ENCODE data around the gene TPGS1. TPM values are rescaled to one million over a fixed set of nuclear protein-coding genes. Genes with fewer than 3 reads are reported as not detected.
A peak's percentile ranks its signal among the peaks of the same experiment; 100 is the strongest.
"Not testable (repeated sequence)": the region's sequence is repeated elsewhere in the genome, so short reads cannot be mapped to it uniquely, and the experiment has no call there.

The TPGS1 gene
- polyA plus RNA-seq, 1 donor: 10.1 TPM

DNA sequence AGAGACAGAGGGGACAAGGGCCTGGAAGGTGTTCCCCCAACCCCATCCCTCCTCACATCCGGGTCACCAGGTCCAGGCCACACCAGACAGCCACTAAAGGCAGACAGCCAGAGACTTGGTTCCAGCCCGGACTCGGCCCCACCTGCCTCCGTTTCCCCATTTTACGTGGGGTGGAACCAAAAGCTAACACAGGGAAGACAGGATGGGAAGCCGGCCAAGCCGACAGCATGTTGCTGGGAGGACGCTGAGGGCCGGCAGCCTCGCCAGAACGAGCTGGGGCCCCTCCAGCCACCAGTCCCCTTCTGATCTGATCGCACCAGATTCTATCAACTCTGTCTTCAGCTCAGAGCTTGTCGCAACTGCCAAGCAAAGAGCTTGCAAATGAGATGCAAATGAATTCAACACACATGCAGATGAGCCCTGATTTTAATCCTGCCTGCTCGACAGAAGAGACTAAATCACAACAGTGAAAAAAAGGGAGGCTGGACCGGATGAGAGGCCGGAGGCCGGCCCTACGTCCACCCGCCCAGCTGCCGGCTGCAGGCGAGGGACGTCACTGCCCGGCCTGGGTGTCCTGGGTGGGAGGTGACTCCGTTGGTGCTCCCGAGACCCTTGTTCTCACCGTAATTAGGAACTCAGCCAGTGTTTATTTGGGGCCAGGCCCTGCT is 28.9 kb upstream of the TPGS1 start:
- no peak for DNase-seq

DNA sequence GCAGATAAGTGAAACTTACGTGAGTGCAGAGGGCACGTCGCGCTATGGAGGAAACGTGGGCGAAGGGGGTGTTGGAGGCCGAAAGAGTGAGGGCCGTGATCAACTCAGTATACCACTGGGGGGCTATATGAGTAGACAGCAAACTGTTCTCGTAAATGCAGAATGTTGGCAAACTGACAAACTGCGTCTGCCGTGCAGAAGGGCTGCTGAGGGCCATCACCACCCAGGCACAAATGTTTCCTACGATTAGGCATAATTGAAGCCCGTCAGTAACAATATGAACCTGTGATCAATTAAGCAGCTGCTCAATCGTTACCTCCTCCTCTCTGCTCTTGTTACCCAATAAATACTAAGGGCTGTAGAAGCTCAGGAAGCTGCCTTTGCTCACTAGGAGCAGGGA is 28.3 kb upstream of the TPGS1 start:
- no peak for DNase-seq

DNA sequence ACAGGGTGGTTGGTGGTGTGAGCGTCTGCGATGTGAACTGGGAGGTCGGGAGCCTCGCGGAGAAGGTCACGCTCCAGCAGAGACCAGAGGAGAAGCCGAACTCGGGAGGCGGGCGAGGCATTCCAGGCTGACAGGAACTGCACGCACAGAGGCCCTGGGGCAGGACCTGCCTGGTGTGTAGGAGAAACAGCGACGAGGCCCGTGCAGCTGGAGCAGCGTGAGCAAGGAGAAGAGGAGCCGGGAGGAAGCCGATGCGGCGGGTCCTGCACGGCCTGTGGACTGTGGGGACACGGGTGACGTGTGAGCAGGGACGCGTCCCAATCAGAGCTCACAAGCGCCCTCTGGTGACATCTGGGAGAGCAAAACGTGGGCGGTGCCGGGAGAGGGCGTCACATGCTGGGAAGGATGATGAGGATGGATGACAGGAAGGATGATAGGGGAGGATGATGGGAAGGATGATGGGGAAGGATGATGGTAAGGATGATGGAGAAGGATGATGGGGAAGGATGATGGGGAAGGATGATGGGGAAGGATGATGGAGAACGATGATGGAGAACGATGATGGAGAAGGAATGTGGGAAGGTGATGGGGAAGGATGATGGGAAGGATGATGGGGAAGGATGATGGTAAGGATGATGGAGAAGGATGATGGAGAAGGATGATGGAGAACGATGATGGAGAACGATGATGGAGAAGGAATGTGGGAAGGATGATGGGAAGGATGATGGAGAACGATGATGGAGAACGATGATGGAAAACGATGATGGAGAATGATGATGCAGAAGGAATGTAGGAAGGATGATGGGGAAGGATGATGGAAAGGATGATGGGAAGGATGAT is 27.1 kb upstream of the TPGS1 start:
- DNase-seq: peak; percentile 81

DNA sequence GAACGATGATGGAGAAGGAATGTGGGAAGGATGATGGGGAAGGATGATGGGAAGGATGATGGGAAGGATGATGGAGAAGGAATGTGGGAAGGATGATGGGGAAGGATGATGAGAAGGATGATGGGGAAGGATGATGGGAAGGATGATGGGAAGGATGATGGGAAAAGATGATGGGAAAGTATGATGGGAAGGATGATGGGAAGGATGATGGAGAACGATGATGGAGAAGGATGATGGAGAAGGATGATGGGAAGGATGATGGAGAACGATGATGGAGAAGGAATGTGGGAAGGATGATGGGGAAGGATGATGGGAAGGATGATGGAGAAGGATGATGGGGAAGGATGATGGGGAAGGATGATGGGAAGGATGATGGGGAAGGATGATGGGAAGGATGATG is 26.2 kb upstream of the TPGS1 start:
- not testable (repeated sequence) for DNase-seq

DNA sequence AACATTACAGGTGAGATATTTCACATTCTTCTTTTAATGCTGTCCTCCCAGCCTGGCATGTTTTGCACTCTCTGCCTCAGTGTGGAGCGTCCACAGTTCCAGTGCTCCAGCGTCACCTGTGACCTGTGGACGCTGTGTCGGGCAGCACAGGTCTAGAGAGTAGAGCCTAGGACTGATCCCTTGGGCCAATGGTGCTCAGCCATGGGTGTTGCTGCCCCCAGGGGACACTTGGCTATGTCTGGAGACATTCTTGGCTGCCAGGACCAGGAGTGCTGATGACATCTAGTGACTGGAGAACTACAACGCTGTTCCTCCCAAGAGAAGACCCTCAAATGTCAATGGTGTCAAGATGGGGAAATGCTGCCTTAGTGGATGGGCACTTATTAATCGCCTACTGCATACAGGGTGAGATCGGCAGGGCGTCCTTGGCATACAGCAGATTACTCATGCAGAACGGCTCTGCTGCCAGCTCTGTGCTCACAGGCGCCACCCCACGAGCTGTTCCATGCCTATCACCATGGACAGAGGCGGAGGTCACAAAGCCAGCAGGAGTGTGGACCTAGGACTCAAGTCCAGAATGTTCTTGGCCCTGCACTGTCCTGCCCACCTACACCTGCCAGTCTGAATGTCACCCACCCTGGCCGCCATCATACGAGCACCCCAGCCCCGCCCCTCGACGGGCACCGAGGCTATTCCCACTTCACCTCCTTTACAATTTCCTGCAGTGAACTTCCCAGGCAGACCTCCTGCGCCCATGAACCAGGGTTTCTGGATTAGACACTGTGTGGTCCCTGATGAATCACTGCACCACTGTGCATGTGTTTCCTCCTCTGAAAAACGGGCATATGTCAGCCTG is 24.9 kb upstream of the TPGS1 start:
- no peak for DNase-seq

DNA sequence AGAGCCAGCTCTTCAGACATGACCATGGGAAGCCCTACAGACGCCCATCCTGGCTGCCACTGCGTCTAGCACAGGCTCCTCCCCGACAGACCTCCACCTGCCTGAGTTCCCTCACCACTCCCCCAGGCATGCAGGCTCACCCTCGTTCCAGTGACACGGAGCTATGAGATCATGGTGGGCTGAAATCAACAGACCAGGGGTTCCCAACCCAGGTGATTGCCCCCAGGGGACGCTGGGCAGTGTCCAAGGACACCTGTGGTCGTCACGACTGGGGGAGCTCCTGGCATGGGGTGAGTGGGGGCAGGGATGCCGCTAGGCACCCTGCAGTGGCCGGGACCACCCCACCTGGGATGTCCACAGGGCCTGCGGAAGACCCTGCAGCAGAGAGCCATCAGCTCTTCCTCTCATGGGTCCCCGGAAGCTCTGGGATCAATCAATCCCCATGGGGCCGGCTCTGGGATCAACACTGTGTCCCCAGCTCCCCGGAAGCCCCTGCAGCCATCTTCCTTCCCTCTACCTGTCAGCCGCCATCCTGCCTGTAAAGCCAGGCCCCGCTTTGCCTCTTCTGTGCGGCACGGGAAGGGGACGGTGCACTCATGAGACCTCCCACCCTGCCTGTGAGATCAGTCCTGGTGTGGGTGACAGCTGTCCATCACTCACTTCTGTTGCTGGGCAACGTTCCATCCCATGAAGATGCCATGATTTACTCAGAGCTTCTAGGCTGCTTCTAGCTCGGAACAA is 23.8 kb upstream of the TPGS1 start:
- DNase-seq: no peak

DNA sequence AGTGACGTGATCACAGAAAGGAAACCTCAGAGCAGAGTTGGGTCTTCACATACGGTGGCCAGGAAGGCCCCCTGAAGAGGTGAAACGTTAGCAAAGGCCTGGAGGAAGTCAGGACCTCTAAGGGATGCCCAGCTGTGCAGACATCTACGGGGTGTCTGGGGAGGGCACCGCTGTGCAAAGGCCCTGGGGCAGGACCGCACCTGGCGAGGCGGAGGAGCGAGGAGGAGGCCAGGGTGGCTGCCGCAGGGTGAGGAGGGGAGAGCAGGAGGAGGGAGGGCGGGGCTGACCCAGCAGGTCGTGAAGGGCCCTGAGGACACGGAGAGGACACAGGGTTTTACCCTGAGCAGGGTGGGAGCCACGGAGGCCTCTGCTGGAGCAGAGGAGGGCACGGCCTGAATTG is 22.8 kb upstream of the TPGS1 start:
- DNase-seq: no peak

DNA sequence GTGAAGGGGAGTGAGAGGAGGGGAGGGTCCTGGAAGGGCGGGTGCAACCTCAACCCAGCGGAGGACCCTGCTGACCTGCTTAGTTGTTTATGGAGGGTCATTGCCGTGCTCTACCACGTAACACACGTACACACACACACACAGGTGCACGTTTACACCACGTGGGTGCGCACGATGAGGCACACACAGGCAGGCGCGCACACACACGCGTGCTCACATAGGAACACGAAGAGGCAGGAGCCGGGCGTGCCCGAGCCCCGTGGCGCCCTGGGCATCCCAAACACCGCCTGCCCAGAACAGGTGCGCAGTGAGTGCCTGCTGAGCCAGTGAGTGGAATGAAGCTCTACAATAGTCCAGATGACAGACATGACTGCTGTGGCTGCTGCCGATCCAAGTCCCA is 22.2 kb upstream of the TPGS1 start:
- DNase-seq: no peak

DNA sequence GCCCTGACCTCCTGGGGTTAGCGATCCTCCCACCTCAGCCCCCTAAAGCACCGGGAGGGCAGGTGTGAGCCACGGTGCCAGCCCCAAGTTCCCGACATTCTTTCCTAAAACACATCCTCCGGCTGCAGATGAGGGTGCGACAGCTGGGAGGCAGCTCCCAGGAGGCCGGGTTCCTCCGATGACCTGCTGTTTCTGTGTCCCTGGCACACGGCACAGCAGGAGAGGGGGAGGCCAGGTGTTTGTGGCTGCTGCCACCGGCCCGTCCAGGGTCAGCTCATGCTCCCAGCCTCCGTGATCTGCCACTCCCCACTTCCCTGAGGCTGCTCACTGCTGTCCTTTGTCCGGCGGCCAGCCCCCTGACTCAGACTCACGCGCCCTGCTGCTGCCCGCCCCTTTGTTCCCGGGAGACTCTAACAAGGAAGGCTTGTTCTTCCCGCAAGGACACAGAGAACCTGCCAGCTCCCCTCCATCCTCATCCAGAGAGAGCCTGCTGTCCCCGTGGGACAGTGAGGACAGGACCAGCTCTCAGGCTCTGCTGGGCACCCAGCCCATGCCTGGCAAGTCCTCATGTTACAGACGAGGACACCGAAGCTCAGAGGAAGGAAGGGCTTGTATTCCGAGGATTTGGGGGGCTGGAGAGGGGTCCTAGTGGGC is 21.6 kb upstream of the TPGS1 start:
- DNase-seq: no peak

DNA sequence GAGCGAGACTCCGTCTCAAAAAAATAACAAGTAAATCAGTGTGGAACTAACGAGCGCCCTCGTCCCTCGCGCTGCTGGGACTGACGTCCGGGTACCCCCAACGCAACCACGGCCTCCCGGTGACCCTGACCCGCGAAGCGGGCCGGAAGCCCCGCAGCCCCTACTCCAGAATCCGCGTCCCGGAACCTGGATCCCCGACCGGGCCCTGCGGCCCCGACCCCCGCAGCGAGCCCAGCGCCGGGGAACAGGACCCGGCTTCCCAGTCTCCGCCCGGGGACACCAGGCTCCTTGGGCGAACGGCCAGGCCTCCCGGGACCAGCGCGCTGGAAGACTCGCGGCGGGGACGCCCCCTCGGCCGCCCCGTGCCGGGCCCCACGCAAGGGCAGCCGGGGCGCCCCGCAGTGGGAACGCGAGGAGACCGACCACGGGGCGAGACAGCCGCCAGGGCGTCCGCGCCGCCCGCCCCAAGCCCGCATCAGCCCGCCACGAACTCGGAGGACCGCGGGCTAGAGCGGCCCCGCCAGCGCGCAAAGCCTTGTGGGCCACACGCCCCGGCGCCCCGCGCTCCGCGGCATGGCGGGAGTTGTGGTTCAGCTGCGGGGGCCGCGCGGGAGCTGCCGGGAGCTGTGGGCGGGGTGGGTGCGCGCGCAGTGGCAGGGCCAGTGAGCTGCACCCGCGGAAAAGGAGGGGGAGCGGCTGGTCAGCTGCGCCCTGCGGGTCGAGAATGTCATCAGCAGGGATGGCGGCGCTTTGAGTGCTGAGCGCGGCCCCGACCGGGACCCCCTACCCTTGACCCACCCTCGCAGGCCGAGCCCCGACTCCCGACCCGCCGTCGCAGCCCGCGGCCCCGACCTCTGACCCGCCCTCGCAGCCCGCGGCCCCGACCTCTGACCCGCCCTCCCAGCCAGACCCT is 18.5 kb upstream of the TPGS1 start:
- peak; percentile 98 for DNase-seq

DNA sequence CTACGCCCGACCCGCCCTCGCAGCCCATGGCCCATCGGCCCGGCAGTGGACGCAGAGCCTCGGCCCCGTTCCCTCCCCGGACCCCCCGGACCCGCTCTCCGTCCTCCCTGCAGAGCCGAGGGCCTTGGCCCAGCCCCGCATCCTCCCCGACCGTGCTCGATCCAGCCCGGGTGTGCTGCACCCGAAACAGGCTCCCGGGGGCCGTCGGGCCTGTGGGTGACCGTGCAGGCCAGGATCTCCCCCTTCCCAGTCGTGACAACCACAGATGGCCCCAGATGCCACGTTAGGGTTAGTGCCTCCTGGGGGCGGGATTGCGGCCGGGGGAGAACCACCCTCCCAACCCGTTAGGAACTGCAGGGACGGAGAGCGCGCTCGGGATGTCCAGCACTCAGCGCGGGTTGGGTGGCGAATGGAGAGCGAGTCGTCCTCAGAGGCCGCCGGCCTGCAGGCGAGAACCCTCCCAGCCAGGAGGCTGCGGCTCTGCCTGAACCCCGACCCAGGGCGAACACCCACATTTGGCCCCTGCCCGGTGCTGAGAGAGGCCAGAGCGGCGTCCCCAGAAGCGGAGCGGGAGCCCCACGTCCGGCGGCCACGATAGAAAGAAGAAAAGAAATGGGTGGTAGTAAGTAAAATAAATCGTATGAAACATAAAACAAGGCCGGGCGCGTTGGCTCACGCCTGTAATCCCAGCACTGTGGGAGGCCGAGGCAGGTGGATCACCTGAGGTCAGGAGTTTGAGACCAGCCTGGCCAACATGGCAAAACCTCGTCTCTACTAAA is 17.7 kb upstream of the TPGS1 start:
- no peak for DNase-seq

DNA sequence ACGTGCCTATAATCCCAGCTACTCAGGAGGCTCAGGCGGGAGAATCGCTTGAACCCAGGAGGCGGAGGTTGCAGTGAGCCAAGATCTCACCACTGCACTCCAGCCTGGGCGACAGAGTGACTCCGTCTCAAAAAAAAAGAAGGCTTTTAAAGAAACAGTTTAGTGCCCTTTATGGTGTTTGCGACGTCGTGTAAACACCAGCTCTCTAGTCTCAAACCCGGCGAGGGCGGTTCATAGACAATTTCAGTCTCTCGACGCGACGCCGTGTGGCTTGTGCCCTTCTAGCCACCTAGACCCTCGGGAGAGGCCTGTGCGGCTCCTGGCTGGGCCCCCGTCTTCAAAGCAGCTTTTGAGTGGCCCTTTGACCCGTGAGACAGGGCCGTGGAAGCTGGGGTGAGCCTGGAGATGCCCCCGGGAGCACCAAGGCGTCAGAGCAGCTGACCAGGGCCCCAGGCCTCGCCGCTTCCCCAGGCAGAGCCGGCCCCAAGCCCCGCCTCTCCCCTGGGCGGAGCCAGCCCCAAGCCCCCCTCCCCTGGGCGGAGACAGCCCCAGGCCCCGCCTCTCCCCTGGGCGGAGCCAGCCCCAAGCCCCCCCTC is 16.1 kb upstream of the TPGS1 start:
- DNase-seq: no peak

DNA sequence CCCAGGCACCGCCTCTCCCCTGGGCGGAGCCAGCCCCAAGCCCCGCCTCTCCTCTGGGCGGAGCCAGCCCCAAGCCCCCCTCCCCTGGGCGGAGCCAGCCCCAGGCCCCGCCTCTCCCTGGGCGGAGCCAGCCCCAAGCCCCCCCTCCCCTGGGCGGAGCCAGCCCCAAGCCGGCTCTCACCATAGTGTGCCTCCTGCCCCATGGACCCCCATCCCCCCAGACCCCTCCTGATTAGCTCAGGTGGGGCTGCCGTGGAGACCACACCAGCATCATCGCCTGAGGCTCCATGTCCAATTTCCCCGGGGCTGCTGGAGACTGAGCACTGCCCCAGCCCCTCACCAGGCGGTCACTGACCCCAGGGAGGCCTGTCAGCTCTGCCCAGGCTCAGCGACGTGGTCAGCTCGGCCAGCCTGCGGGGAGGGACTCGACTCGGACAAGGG is 15.2 kb upstream of the TPGS1 start:
- no peak for DNase-seq

DNA sequence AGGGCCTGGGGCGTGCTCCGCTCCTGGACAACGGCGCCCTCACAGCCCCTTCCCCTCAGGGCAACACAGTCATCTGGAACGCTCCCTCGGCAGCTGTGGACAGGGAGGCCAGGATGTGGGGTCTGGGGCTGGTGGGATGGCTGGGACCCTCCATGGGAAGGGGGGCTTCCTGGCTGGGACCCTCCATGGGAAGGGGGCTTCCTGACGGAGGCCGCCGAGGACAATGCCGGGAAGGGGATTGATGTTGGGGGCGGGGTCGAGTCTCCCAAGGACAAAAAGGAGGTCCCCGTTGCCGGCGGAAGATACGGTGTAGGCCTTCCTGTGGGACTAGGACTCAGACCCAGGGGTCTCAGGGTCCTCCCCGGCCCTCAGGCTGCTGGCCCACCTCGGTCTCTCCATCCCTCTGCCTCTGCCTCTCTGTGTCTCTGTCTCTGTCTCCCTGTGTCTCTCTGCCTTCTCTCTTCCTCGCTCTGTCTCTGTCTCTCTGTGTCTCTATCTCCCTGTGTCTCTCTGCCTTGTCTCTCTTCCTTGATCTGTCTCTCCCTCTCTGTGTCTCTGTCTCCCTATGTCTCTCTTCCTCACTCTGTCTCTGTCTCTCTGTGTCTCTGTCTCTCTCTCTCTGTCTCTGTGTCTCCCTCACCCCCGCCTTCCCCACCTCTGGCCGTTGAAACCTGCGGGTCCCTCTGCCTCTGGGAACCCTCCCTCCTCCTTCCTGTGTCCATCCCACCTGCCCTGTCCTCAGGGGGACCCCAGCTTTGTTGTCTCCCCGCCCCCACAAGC is 13.7 kb upstream of the TPGS1 start:
- DNase-seq: no peak

DNA sequence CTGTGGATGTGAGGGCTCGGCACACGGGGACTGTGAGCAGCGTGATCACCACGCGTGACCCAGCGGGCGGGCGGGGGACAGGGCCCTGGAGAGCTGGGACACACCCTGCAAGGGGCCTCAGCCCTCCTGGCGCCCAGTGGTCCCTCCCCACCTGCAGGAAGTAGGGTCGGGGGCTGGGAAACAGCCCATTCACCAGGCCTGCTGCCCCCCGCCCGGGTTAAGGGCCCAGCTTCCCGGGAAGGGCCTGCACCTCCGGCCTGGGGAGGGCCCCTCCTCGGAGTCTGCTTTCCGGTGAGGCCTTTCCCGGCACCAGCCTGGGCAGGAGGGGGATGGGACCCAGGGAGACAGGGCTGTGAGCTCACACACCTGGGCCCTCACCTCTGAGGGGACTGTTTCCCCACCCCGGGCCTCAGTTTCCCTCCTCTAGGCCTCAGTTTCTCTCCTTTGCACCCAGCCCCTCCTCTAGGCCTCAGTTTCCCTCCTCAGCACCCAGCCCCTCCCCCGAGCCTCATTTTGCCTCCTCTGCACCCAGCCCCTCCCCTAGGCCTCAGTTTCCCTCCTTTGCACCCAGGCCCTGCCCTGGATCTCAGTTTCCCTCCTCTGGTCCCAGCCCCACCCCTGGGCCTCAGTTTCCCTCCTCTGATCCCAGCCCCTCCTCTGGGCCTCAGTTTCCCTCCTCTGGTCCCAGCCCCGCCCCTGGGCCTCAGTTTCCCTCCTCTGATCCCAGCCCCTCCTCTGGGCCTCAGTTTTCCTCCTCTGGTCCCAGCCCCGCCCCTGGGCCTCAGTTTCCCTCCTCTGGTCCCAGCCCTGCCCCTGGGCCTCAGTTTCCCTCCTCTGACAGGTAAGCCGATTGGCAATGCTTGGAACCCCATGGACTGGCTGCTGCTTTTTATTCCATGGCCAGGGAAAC is 12.9 kb upstream of the TPGS1 start:
- no peak for DNase-seq

DNA sequence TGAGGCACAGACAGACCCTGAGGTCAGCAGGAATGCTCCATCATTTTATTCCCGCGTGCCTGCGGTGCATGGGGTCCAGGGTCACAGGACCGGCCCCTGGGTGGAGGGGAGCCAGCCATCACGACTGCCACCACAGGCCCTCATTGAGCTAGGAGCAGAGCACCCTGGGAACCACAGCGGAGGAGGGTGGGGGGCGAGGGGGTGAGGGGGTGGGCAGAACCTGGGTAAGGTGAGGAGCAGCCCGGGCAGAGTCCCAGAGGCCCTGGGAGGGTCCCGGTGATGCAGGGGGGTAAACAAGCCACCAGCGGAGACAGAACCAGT is 12.3 kb upstream of the TPGS1 start:
- no peak for DNase-seq

DNA sequence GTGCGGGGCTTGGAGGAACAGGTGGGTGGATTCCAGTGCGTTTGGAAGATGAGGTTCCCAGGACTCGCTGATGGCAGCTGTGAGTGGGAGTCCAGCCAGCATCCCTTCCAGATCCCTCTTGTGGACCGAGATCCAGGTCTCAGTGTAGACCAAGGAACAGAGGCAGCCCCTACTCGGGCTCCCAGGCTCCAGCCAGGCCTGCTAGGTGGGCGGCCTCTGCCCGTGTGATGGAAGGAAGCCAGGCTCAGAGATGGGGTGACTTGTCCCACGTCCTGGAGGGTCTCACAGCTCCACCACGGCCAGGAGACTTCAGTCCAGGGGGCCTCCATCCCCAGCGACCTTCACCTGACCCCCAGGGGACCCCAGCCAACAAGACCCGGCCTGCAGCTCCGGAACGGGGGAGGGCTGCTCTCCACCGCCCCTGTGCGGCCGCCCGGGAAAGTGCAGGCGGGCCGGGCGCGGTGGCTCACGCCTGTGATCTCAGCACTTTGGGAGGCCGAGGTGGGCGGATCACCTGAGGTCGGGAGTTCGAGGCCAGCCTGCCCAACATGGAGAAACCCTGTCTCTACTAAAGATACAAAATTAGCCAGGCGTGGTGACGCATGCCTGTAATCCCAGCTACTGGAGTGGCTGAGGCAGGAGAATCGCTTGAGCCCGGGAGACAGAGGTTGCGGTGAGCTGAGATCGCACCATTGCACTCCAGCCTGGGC is 11.7 kb upstream of the TPGS1 start:
- no peak for DNase-seq

All from hindlimb muscle (tissue), 1 donor.